ENCODE measurements around the gene PDHA1.

DNA sequence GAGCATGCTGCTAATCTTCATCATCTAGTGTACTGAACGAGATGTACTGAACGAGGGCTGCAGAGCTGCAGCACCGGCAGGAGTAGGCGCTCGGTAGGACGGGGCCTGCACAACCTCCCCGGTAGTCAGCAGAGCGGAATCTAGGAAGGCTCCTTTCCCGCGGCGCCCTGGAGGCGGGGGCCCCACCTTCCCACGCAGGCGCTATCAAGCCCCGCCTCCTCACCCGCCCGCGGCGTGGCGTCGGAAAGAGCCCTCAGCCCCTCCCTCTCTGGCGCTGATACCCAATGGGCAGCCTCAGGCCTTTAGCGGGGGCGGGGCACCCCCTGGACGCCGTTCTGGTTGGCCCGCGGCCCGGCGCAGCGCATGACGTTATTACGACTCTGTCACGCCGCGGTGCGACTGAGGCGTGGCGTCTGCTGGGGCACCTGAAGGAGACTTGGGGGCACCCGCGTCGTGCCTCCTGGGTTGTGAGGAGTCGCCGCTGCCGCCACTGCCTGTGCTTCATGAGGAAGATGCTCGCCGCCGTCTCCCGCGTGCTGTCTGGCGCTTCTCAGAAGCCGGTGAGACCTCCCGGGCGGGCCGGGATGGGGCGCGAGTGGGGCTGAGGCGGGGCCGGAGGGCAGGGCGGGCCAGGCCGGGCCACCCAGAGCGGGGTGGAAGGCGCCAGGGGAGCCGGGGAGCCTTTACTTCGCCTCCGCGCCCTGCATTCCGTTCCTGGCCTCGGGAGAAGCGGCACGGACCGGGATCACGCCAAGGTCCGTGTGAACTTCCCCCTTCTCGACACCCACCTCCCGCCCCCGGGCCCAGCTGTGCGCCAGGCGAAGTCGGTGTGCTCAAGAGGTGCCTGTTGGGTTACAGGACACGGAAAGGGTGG is at the start of gene PDHA1:
- TF ChIP-seq, protein P1, sequence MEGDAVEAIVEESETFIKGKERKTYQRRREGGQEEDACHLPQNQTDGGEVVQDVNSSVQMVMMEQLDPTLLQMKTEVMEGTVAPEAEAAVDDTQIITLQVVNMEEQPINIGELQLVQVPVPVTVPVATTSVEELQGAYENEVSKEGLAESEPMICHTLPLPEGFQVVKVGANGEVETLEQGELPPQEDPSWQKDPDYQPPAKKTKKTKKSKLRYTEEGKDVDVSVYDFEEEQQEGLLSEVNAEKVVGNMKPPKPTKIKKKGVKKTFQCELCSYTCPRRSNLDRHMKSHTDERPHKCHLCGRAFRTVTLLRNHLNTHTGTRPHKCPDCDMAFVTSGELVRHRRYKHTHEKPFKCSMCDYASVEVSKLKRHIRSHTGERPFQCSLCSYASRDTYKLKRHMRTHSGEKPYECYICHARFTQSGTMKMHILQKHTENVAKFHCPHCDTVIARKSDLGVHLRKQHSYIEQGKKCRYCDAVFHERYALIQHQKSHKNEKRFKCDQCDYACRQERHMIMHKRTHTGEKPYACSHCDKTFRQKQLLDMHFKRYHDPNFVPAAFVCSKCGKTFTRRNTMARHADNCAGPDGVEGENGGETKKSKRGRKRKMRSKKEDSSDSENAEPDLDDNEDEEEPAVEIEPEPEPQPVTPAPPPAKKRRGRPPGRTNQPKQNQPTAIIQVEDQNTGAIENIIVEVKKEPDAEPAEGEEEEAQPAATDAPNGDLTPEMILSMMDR (IDR thresholded peaks at IDR 0.05): no peak
- peak in 1 of 2 donors; percentile 21 for TF ChIP-seq POLR2A (IDR thresholded peaks at IDR 0.05)

All from lower leg skin (tissue), 3 donors.